ENCODE measurements around the gene LMBR1.
"Not testable (repeated sequence)": the region's sequence is repeated elsewhere in the genome, so short reads cannot be mapped to it uniquely, and the experiment has no call there.

The LMBR1 gene

GRCh38 chr7:156845379-156846101 lies 47.4 kb downstream of the LMBR1 start:
- no peak for DNase-seq (ENCODE audit: low spot score)

GRCh38 chr7:156843582-156843981 lies 49.4 kb downstream of the LMBR1 start:
- DNase-seq (ENCODE audit: low spot score) = not testable (repeated sequence)

GRCh38 chr7:156843157-156843556 lies 49.8 kb downstream of the LMBR1 start:
- DNase-seq (ENCODE audit: low spot score) = no peak

- no peak for DNase-seq (ENCODE audit: low spot score)
These were observed 50.2 kb downstream of the LMBR1 start for GRCh38 chr7:156842740-156843140.

- no peak for DNase-seq (ENCODE audit: low spot score)
These were observed 50.7 kb downstream of the LMBR1 start for GRCh38 chr7:156842317-156842716.

GRCh38 chr7:156841497-156841896 lies 51.5 kb downstream of the LMBR1 start:
- no peak for DNase-seq (ENCODE audit: low spot score)

- no peak for DNase-seq (ENCODE audit: low spot score)
These were observed 52.8 kb downstream of the LMBR1 start for GRCh38 chr7:156840134-156840533.

GRCh38 chr7:156836443-156836842 lies 56.5 kb downstream of the LMBR1 start:
- no peak for DNase-seq (ENCODE audit: low spot score)

GRCh38 chr7:156834462-156834861 lies 58.5 kb downstream of the LMBR1 start:
- DNase-seq (ENCODE audit: low spot score) = no peak

GRCh38 chr7:156833312-156833711 lies 59.7 kb downstream of the LMBR1 start:
- DNase-seq (ENCODE audit: low spot score) = no peak

GRCh38 chr7:156832195-156832877 lies 60.6 kb downstream of the LMBR1 start:
- DNase-seq (ENCODE audit: low spot score) = no peak

- no peak for DNase-seq (ENCODE audit: low spot score)
These were observed 63.2 kb downstream of the LMBR1 start for GRCh38 chr7:156829669-156830336.

- peak; percentile 35 for DNase-seq (ENCODE audit: low spot score)
These were observed 65.3 kb downstream of the LMBR1 start for GRCh38 chr7:156827587-156828203.

- DNase-seq (ENCODE audit: low spot score) = peak; percentile 8
These were observed 69.5 kb downstream of the LMBR1 start for GRCh38 chr7:156823435-156823834.

- DNase-seq (ENCODE audit: low spot score) = no peak
These were observed 72.4 kb downstream of the LMBR1 start for GRCh38 chr7:156820445-156821063.

GRCh38 chr7:156819733-156820295 lies 73.2 kb downstream of the LMBR1 start:
- DNase-seq (ENCODE audit: low spot score) = no peak

GRCh38 chr7:156818133-156818532 lies 74.8 kb downstream of the LMBR1 start:
- no peak for DNase-seq (ENCODE audit: low spot score)

- peak; percentile 22 for DNase-seq (ENCODE audit: low spot score)
These were observed 75.9 kb downstream of the LMBR1 start for GRCh38 chr7:156816943-156817572.

- no peak for DNase-seq (ENCODE audit: low spot score)
These were observed 81.3 kb downstream of the LMBR1 start for GRCh38 chr7:156811706-156812105.

- DNase-seq (ENCODE audit: low spot score) = not testable (repeated sequence)
These were observed 89.3 kb downstream of the LMBR1 start for GRCh38 chr7:156803656-156804055.

GRCh38 chr7:156802214-156802613 lies 90.8 kb downstream of the LMBR1 start:
- DNase-seq (ENCODE audit: low spot score) = no peak

Measured in AG20443 (cell line).